HCT116 (cell line): ENCODE results near the gene RLN3. TPM values are rescaled to one million over a fixed set of nuclear protein-coding genes. Genes with fewer than 3 reads are reported as not detected.

ENCODE experiments used
- ATAC-seq: fragments of 200-7000 bp; cut with Tn5 transposase; 2 replicates; pipeline ENCODE4 v1.9.1; 2020; ENCODE audit warnings: mild to moderate bottlenecking, moderate library complexity
- BruUV-seq: library from RNA; stranded (reverse); fragments of 400-500 nt; replicated peaks from 2 replicates; lab custom pipeline; 2021; lab: Mats Ljungman, UMichigan
- CTCF ChIA-PET: fragments of 300-600 bp; sonication (Branson Sonifier 250); formaldehyde crosslinking; loops from one replicate; lab custom pipeline; 2021; ENCODE audit warnings: antibody characterized with exemption; lab: Charles Lee
- POLR2A ChIA-PET: fragments of 300-600, 350-600 bp; sonication (Branson Sonifier 250); formaldehyde crosslinking; loops from one replicate; lab custom pipeline; 2021; ENCODE audit warnings: antibody characterized with exemption; lab: Charles Lee
- RAD21 ChIA-PET, 2 experiments: fragments of 300-600 bp; sonication (Branson Sonifier 250); formaldehyde crosslinking; loops; one replicate each; lab custom pipeline; 2023; ENCODE audit warnings: low total read pairs in 2 of 2; ENCODE audit not compliant: uncharacterized antibody in 2 of 2, unreplicated experiment in 2 of 2, low non-redundant PET in 1 of 2; lab: Charles Lee
- DNase-seq: peaks from one replicate; pipeline ENCODE4 v3.0.0-alpha.2; 2010; ENCODE audit warnings: low read depth, low spot score
- H2AFZ ChIP-seq: fragments of 200-600 bp; shearing (Covaris generic), sonication (generic); 2 replicates; pipeline ENCODE4 v1.6.1; 2017; ENCODE audit warnings: low read depth, mixed run types, mixed read lengths, antibody characterized with exemption, low read length; ENCODE audit not compliant: poor library complexity, severe bottlenecking
- H3K27ac ChIP-seq: 2 replicates; pipeline ENCODE4 v1.5.1; 2012; ENCODE audit warnings: low read depth, low read length
- H3K27me3 ChIP-seq: fragments of 200-600 bp; sonication (generic); 2 replicates; pipeline ENCODE4 v1.6.1; 2016; ENCODE audit warnings: mixed run types, low read length, mixed read lengths; ENCODE audit not compliant: insufficient read depth
- H3K36me3 ChIP-seq, 2 experiments: fragments of 200-500 bp in 1 of 2; fragments of 200-600 bp in 1 of 2; sonication (Bioruptor generic) in 1 of 2; sonication (generic) in 1 of 2; 2 replicates each; pipeline versions ENCODE4 v1.5.1 to v1.6.1; 2014 to 2016; ENCODE audit warnings: low read length in 2 of 2, inconsistent platforms in 1 of 2, mixed read lengths in 1 of 2, mixed run types in 1 of 2; ENCODE audit not compliant: insufficient read depth in 2 of 2, control insufficient read depth in 1 of 2
- H3K4me1 ChIP-seq, 2 experiments: fragments of 200-600 bp in 1 of 2; sonication (generic) in 1 of 2; 2 replicates each; pipeline versions ENCODE4 v1.5.1 to v1.6.1; 2012 to 2017; ENCODE audit warnings: low read length in 2 of 2, inconsistent platforms in 1 of 2, mild to moderate bottlenecking in 1 of 2, mixed read lengths in 1 of 2, mixed run types in 1 of 2, moderate library complexity in 1 of 2; ENCODE audit not compliant: insufficient read depth in 2 of 2, control insufficient read depth in 1 of 2
- H3K4me2 ChIP-seq: fragments of 200-600 bp; sonication (generic); 2 replicates; pipeline ENCODE4 v1.6.1; 2017; ENCODE audit warnings: mixed run types, low read length, mixed read lengths
- H3K4me3 ChIP-seq, 2 experiments: fragments of 200-600 bp in 1 of 2; sonication (generic) in 1 of 2; replicated peaks in 1 of 2; 2 replicates each; pipeline ENCODE4 v1.5.1; 2011 to 2016; ENCODE audit warnings: low read length in 2 of 2, control low read depth in 1 of 2, low read depth in 1 of 2, mild to moderate bottlenecking in 1 of 2, mixed read lengths in 1 of 2, mixed run types in 1 of 2
- H3K79me2 ChIP-seq: fragments of 200-600 bp; sonication (generic); 2 replicates; pipeline ENCODE4 v1.6.1; 2017; ENCODE audit warnings: mild to moderate bottlenecking, mixed run types, low read length, moderate library complexity, mixed read lengths; ENCODE audit not compliant: insufficient read depth
- H3K9ac ChIP-seq: fragments of 200-600 bp; sonication (generic); 2 replicates; pipeline ENCODE4 v1.6.1; 2016; ENCODE audit warnings: low read length, mixed read lengths
- H3K9me2 ChIP-seq: fragments of 200-600 bp; sonication (generic), shearing (Covaris generic); 2 replicates; pipeline ENCODE4 v1.6.1; 2017; ENCODE audit warnings: mixed run types, mild to moderate bottlenecking, moderate library complexity; ENCODE audit not compliant: insufficient read depth
- H3K9me3 ChIP-seq, 2 experiments: fragments of 200-500 bp in 1 of 2; fragments of 200-600 bp in 1 of 2; sonication (Bioruptor generic) in 1 of 2; sonication (generic) in 1 of 2; 2 replicates each; pipeline ENCODE4 v1.6.1; 2014 to 2017; ENCODE audit warnings: low read length in 2 of 2, mixed read lengths in 2 of 2, inconsistent platforms in 1 of 2, low read depth in 1 of 2, mild to moderate bottlenecking in 1 of 2, mixed run types in 1 of 2, moderate library complexity in 1 of 2; ENCODE audit not compliant: control insufficient read depth in 1 of 2, insufficient read depth in 1 of 2
- H4K20me1 ChIP-seq: fragments of 200-600 bp; sonication (generic), shearing (Covaris generic); 2 replicates; pipeline ENCODE4 v1.6.1; 2017; ENCODE audit warnings: mixed run types, mild to moderate bottlenecking, moderate library complexity; ENCODE audit not compliant: insufficient read depth
- ELF1 ChIP-seq: IDR thresholded peaks from 2 replicates; pipeline ENCODE4 v1.6.1; 2012; ENCODE audit warnings: low read depth, borderline replicate concordance
- EZH2 ChIP-seq: fragments of 200-600 bp; sonication (generic); IDR thresholded peaks from 2 replicates; pipeline ENCODE4 v1.6.1; 2017; ENCODE audit warnings: antibody characterized with exemption, mixed run types
- EZH2phosphoT487 ChIP-seq: fragments of 200-600 bp; IDR thresholded peaks from 2 replicates; pipeline ENCODE4 v1.6.1; 2018; ENCODE audit warnings: antibody characterized with exemption, borderline replicate concordance
- JUND ChIP-seq: IDR thresholded peaks from 2 replicates; pipeline ENCODE4 v1.6.1; 2012
- RAD21 ChIP-seq: IDR thresholded peaks from 2 replicates; pipeline ENCODE4 v1.6.1; 2012; ENCODE audit warnings: low read depth, mild to moderate bottlenecking
- SIN3A ChIP-seq: IDR thresholded peaks from 2 replicates; pipeline ENCODE4 v1.6.1; 2012; ENCODE audit warnings: low read depth
- SRF ChIP-seq: IDR thresholded peaks from 2 replicates; pipeline ENCODE4 v1.6.1; 2012; ENCODE audit warnings: low read depth
- TCF7L2 ChIP-seq: IDR thresholded peaks from 2 replicates; pipeline ENCODE4 v1.7.0; 2011; ENCODE audit warnings: borderline replicate concordance, inconsistent platforms; ENCODE audit not compliant: insufficient read depth, insufficient read length; ENCODE audit errors: extremely low read depth
- YY1 ChIP-seq: IDR thresholded peaks from 2 replicates; pipeline ENCODE4 v1.6.1; 2011; ENCODE audit warnings: low read length, low read depth, moderate library complexity, mild to moderate bottlenecking; ENCODE audit not compliant: insufficient replicate concordance; ENCODE audit errors: extremely low read depth
- intact Hi-C: fragments of 100-400 bp; cut with micrococcal nuclease; formaldehyde crosslinking; loops from 2 replicates; pipeline ENCODE4 v1.10.0; 2022
- total RNA-seq: library from RNA; stranded (reverse); gene quantifications from one replicate; pipeline ENCODE4 v1.2.1, GENCODE V29; 2021; ENCODE audit not compliant: unreplicated experiment
- TF ChIP-seq, protein P1 (sequence below): IDR thresholded peaks from 2 replicates; pipeline ENCODE4 v1.6.1; 2012; ENCODE audit warnings: low read depth
- TF ChIP-seq, protein P2 (sequence below): IDR thresholded peaks from 2 replicates; pipeline ENCODE4 v1.6.1; 2012

Gene RLN3
- total RNA-seq, 1 experiment from 2014 or later: not detected

DNA sequence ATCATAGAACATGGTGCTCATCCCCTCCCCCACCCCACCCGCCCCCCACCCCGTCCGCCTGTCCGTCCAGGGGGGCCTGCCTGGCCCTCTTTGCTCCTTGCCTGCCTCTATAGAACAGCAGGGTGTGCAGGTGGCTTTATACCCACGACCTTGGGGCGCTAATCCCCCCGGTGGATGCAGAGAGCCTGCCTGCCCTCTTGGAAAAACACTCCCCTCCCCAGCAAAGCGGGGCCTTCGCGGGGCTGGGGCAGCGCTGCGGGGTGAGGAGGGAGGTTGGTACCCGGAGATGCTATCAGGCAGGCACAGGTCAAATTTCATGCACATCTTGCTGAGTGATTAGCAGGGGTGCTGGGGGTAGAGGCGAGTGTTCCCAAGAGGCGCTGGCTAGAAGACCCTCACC is 43.8 kb upstream of the RLN3 start:
- no peak overlapping the region for H3K27ac ChIP-seq
- no peak overlapping the region for H2AFZ ChIP-seq
- no peaks in the 10 kb centered on the region; a peak in 1 of 4 replicates for H3K36me3 ChIP-seq
- no peak overlapping the region for H3K4me2 ChIP-seq
- CTCF ChIA-PET: no interaction called here
- ATAC-seq: no peak
- H3K27me3 ChIP-seq: no peaks in the 10 kb centered on the region
- TF ChIP-seq YY1 (no peak), SRF (no peak), EZH2phosphoT487 (no peak), ELF1 (no peak), JUND (no peak), EZH2 (no peak), SIN3A (no peak), TCF7L2 (no peak), RAD21 (no peak)
- TF ChIP-seq, protein P1, sequence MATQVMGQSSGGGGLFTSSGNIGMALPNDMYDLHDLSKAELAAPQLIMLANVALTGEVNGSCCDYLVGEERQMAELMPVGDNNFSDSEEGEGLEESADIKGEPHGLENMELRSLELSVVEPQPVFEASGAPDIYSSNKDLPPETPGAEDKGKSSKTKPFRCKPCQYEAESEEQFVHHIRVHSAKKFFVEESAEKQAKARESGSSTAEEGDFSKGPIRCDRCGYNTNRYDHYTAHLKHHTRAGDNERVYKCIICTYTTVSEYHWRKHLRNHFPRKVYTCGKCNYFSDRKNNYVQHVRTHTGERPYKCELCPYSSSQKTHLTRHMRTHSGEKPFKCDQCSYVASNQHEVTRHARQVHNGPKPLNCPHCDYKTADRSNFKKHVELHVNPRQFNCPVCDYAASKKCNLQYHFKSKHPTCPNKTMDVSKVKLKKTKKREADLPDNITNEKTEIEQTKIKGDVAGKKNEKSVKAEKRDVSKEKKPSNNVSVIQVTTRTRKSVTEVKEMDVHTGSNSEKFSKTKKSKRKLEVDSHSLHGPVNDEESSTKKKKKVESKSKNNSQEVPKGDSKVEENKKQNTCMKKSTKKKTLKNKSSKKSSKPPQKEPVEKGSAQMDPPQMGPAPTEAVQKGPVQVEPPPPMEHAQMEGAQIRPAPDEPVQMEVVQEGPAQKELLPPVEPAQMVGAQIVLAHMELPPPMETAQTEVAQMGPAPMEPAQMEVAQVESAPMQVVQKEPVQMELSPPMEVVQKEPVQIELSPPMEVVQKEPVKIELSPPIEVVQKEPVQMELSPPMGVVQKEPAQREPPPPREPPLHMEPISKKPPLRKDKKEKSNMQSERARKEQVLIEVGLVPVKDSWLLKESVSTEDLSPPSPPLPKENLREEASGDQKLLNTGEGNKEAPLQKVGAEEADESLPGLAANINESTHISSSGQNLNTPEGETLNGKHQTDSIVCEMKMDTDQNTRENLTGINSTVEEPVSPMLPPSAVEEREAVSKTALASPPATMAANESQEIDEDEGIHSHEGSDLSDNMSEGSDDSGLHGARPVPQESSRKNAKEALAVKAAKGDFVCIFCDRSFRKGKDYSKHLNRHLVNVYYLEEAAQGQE: no peak
- TF ChIP-seq, protein P2, sequence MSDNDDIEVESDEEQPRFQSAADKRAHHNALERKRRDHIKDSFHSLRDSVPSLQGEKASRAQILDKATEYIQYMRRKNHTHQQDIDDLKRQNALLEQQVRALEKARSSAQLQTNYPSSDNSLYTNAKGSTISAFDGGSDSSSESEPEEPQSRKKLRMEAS: no peak
- no peaks in the 10 kb centered on the region for H3K9me2 ChIP-seq
- H4K20me1 ChIP-seq: no peaks in the 10 kb centered on the region
- POLR2A ChIA-PET: no interaction called here
- RAD21 ChIA-PET: no interaction called here
- H3K4me3 ChIP-seq: no peak overlapping the region
- H3K9me3 ChIP-seq: no peaks in the 10 kb centered on the region
- no peaks in the 10 kb centered on the region for H3K79me2 ChIP-seq
- BruUV-seq: no TSS peak
- H3K9ac ChIP-seq: no peak overlapping the region
- intact Hi-C loops: no loop called here
- peaks cover 8 to 12% of the 10 kb centered on the region in 2 experiments; a peak in 3 of 4 replicates for H3K4me1 ChIP-seq
- DNase-seq: no peak
